Measurements from ENCODE around the gene IRF2BP1. TPM values are rescaled to one million over a fixed set of nuclear protein-coding genes. Genes with fewer than 3 reads are reported as not detected.
"Not testable (repeated sequence)": the region's sequence is repeated elsewhere in the genome, so short reads cannot be mapped to it uniquely, and the experiment has no call there.

Gene IRF2BP1
- total RNA-seq, 4 donors from 2014 or later, result 14.6 to 22.4 (median 20.0) TPM

GRCh38 chr19:45899253-45899652 is 13.3 kb upstream of the IRF2BP1 start:
- peaks cover 9 to 60% (median 13%) of the 10 kb centered on the region in 3 donors for H3K36me3 ChIP-seq
- TF ChIP-seq CTCF (IDR thresholded peaks at IDR 0.05), result no peak
- no peak for TF ChIP-seq POLR2A (IDR thresholded peaks at IDR 0.05)
- H3K27ac ChIP-seq, result no peak overlapping the region
- H3K9me3 ChIP-seq, result no peaks in the 10 kb centered on the region
- no peak overlapping the region for H3K4me3 ChIP-seq
- WGBS, 2 donors, result 88 to 92% methylated on average over 7 of the region's 7 CpGs
- intact Hi-C loops (cut with DNase I), result no loop called here
- H3K27me3 ChIP-seq, result no peaks in the 10 kb centered on the region
- no peak for DNase-seq
- peaks cover 16 to 34% (median 16%) of the 10 kb centered on the region in 3 donors for H3K4me1 ChIP-seq

GRCh38 chr19:45897261-45897812 is 11.4 kb upstream of the IRF2BP1 start:
- H3K27ac ChIP-seq, result no peak overlapping the region
- intact Hi-C loops (cut with DNase I), result no loop called here
- no peaks in the 10 kb centered on the region for H3K9me3 ChIP-seq
- peaks cover 9 to 66% (median 13%) of the 10 kb centered on the region in 3 donors for H3K36me3 ChIP-seq
- WGBS, 2 donors, result 92 to 96% methylated on average over 3 to 6 of the region's 8 CpGs
- H3K4me3 ChIP-seq, result no peak overlapping the region
- no peaks in the 10 kb centered on the region for H3K27me3 ChIP-seq
- DNase-seq, result no peak
- peaks cover 10 to 26% (median 11%) of the 10 kb centered on the region in 3 donors for H3K4me1 ChIP-seq
- TF ChIP-seq CTCF (IDR thresholded peaks at IDR 0.05), result no peak
- no peak for TF ChIP-seq POLR2A (IDR thresholded peaks at IDR 0.05)

GRCh38 chr19:45895983-45896599 is 10.2 kb upstream of the IRF2BP1 start:
- Histone ChIP-seq H3K36me3 (peaks cover 9 to 72% (median 13%) of the 10 kb centered on the region in 3 donors), H3K4me1 (peaks cover 6 to 14% (median 8%) of the 10 kb centered on the region in 3 donors), H3K27ac (peak overlapping the region in 1 of 4 donors; percentile 23)
- H3K9me3 ChIP-seq; DNase-seq; H3K4me3 ChIP-seq; intact Hi-C loops (cut with DNase I); H3K27me3 ChIP-seq: not testable (repeated sequence)
- WGBS, 2 donors, result 94 to 96% methylated on average over 6 to 11 of the region's 12 CpGs

GRCh38 chr19:45895519-45895972 is 9.6 kb upstream of the IRF2BP1 start:
- no peak for DNase-seq
- TF ChIP-seq POLR2A (IDR thresholded peaks at IDR 0.05), result no peak
- no peak for TF ChIP-seq CTCF (IDR thresholded peaks at IDR 0.05)
- H3K9me3 ChIP-seq, result no peaks in the 10 kb centered on the region
- no peak overlapping the region for H3K4me3 ChIP-seq
- H3K27ac ChIP-seq, result no peak overlapping the region
- intact Hi-C loops (cut with DNase I), result no loop called here
- H3K27me3 ChIP-seq, result no peaks in the 10 kb centered on the region
- peaks cover 9 to 78% (median 13%) of the 10 kb centered on the region in 3 donors for H3K36me3 ChIP-seq
- H3K4me1 ChIP-seq, result peaks cover under 1 to 9% (median 3%) of the 10 kb centered on the region in 3 donors
- 87 to 94% methylated on average over 3 to 8 of the region's 9 CpGs for WGBS, 2 donors

GRCh38 chr19:45890877-45891276 is 4.9 kb upstream of the IRF2BP1 start:
- Histone ChIP-seq H3K27me3 (no peaks in the 10 kb centered on the region), H3K27ac (no peak overlapping the region), H3K9me3 (no peaks in the 10 kb centered on the region), H3K4me3 (no peak overlapping the region), H3K36me3 (peaks cover 0 to 41% (median 9%) of the 10 kb centered on the region in 3 donors), H3K4me1 (peaks cover 0 to 12% (median 0%) of the 10 kb centered on the region in 3 donors)
- intact Hi-C loops (cut with DNase I), result no loop called here
- TF ChIP-seq CTCF (IDR thresholded peaks at IDR 0.05) (no peak), POLR2A (IDR thresholded peaks at IDR 0.05) (no peak)
- no peak for DNase-seq
- WGBS, 2 donors, result 89% methylated on average over 4 of the region's 17 CpGs; no CpG with 5 or more reads in 1 of the 2 donors
